ENCODE results near the gene LAYN.

LAYN gene

GRCh38 chr11:111561791-111562325 lies 21.3 kb downstream of the LAYN start:
- no peak for DNase-seq (ENCODE audit: low read depth)

DNA sequence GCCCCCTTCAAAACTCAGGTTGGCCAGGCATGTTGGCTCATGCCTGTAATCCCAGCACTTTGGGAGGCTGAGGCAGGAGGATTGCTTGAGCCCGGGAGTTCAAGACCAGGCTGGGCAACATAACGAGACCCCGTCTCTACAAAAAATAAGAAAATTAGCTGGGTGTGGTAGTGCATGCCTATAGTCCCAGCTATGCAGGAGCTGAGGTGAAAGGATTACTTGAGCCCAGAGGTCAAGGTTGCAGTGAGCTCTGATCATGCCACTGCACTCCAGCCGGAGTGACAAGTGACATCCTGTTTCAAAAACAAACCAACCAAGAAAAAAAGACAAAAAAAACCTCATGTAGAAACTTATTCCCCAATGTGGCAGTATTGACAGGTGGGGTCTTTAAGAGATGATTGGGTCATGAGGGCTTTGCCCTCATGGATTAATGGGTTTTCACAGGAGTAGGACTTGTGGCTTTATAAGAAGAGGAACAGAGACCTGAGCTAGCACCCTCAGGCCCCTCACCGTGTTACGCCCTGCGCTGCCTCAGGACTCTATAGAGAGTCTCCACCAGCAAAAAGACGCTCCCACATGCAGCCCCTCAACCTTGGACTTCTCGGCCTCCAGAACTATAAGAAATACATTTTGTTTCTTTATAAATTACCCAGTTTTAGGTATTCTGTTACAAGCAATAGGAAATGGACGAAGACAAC lies 22.3 kb downstream of the LAYN start:
- DNase-seq (ENCODE audit: low read depth), result no peak

DNA sequence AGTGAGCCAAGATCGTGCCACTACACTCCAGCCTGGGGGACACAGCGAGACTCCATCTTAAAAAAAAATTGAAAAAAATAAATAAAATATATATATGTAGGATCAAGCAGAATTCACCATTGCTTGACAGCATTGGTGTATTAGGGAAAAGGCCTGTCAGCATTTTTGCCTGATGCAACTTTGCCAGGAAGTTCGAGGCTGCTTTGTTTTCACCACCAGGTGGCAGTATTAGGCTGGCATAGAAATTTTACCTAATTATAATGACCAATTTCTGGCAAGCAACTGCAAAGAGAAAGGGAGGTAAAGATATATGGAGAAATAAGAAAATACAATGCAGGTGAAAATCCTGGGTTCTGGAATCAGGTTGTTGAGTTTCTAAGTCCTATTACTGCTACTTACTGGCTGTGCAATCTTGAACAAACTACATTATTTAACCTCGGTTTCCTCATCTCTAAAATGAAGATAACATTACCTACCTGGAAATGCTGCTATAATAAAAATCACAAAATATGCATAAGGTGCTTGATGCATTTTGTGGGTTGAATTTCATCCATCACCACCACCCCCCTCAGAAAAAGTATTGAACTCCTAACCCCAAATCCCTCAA lies 24.7 kb downstream of the LAYN start:
- DNase-seq (ENCODE audit: low read depth), result peak; percentile 39

DNA sequence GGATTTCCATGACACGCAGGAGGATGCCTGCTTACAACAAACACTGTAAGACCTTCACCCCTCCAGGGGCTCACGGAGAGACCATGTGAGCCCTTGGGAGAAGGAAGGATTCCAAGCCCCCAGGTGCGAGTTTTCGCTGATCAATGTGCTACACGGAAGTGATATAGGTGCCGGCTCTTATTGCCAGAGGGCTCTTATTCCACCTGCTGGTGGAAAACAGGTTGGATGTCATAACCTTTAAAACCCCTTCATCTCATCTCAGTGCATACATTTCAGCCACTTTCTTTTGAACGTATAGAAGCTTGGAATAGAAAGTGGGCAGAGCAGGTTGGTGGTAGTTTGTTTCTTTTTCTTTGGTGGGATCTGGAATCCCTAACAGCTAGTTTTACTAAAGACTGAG lies 25.8 kb downstream of the LAYN start:
- no peak for DNase-seq (ENCODE audit: low read depth)

- no peak for DNase-seq (ENCODE audit: low read depth)
Measured at GRCh38 chr11:111569476-111569875, 29.0 kb downstream of the LAYN start.

GRCh38 chr11:111570796-111571195 lies 30.3 kb downstream of the LAYN start:
- DNase-seq (ENCODE audit: low read depth), result no peak

- DNase-seq (ENCODE audit: low read depth), result no peak
Measured at GRCh38 chr11:111571829-111572501, 31.4 kb downstream of the LAYN start.

GRCh38 chr11:111572581-111572980 lies 32.1 kb downstream of the LAYN start:
- no peak for DNase-seq (ENCODE audit: low read depth)

DNA sequence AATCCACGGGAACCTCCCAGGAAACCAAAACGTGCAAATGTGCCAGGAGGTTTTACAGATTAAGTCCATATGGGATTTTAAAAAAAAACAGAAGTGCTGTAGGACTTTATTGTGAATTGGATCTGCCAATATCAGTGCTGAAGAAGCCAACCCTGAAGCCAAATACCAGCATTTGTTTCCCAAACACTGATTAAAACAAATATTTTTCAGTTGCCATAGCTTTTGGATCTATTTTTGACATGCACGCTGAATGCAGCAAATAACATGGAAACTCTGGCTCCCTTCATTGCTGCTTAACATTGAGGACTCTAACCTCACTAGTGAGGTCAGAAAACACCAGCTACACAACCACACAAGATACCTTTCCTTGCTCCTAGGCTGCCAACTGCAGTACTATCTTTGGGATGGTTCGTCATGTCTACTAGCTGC lies 33.3 kb downstream of the LAYN start:
- DNase-seq (ENCODE audit: low read depth), result no peak

- no peak for DNase-seq (ENCODE audit: low read depth)
Measured at GRCh38 chr11:111574373-111575225, 34.1 kb downstream of the LAYN start.

GRCh38 chr11:111575740-111576139 lies 35.2 kb downstream of the LAYN start:
- DNase-seq (ENCODE audit: low read depth), result no peak

DNA sequence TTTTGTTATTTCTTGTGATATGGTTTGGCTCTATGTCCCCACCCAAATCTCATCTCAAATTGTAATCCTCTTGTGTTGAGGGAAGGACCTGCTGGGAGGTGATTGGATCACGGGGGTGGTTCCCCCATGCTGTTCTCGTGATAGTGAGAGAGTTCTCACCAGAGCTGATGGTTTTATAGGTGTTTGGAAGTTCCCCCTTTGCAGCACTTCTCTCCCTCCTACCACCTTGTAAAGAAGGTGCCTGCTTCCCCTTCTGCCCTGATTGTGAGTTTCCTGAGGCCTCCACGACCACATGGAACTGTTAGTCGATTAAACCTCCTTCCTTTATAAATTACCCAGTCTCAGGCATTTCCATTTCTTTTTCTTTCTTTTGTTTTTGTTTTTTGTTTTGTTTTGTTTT lies 37.3 kb downstream of the LAYN start:
- DNase-seq (ENCODE audit: low read depth), result no peak

DNA sequence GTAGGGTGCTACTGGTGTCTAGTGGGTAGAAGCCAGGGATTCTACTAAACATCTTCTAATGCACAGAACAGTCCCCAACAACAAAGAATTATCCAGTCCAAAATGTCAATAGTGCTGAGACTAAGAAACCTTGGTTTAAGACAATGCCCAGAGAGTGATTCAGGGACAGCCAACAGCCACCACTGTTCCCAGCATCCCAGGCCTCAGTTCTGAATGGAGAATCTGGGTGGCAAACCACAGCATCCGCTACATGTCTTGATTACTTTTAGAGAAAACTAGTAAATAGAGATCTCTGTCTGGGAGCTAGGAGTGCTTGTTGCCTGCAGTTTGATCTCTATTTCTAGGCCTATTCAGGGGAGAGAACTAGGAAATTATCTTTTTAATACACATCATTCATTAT lies 40.8 kb downstream of the LAYN start:
- DNase-seq (ENCODE audit: low read depth), result no peak

DNA sequence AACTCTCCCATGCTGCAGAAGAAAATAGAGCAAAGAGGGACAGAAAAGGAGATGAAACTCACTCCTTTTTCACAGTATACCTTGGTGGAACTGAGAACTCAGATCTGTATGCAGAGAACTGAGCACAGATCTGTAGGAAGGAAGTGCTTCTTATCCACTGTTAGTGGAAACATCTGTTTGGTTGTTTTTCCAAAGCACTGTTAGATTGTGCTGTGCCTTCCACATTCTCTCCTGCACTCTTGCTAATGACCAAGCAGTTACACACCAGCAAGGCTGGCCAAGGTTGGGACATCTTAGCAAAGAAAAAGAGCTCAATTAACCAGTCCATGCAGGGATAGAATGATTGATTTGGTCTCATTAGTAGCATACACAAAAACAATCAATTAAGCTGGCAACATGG lies 41.6 kb downstream of the LAYN start:
- DNase-seq (ENCODE audit: low read depth), result no peak

GRCh38 chr11:111582881-111583280 lies 42.4 kb downstream of the LAYN start:
- DNase-seq (ENCODE audit: low read depth), result no peak

DNA sequence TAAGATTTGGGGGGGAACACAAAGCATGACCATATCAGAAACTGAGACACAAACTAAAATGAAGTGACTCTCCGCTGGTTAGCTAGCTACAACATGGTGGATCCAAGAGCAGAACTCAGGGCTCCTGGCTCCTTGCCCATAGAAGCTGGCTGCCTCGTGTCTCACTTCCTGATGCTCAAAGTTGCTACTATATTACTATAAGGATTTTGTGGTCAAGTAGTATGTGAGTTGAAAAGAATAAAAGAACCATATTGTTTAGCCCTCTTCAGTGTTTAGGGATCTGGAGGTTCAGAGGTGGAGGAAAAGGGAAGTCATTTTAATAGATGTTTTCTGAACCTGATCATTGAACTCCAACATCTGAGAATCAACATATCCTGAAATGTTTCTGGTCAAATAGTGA lies 44.9 kb downstream of the LAYN start:
- DNase-seq (ENCODE audit: low read depth), result no peak

GRCh38 chr11:111586388-111586831 lies 45.9 kb downstream of the LAYN start:
- DNase-seq (ENCODE audit: low read depth), result no peak

DNA sequence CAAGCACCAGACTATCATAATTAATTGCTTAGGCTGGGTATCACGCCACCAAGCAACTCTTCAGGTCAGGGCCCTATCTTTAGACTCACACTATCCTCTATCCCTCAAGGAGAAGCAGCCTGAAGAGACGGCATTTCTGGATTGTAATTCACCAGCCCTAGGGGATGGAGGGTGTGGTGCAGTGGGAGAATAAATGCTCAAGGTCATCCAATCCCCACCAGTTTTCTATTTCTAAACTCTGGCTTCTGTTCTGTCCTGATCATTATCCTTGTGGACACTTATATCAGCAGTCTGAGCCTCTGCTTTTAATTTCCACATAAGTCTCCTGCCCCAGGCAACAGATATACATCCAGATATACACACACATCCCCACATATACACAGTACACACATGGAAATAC lies 48.6 kb downstream of the LAYN start:
- no peak for DNase-seq (ENCODE audit: low read depth)

- no peak for DNase-seq (ENCODE audit: low read depth)
Measured at GRCh38 chr11:111589886-111590499, 49.5 kb downstream of the LAYN start.

DNA sequence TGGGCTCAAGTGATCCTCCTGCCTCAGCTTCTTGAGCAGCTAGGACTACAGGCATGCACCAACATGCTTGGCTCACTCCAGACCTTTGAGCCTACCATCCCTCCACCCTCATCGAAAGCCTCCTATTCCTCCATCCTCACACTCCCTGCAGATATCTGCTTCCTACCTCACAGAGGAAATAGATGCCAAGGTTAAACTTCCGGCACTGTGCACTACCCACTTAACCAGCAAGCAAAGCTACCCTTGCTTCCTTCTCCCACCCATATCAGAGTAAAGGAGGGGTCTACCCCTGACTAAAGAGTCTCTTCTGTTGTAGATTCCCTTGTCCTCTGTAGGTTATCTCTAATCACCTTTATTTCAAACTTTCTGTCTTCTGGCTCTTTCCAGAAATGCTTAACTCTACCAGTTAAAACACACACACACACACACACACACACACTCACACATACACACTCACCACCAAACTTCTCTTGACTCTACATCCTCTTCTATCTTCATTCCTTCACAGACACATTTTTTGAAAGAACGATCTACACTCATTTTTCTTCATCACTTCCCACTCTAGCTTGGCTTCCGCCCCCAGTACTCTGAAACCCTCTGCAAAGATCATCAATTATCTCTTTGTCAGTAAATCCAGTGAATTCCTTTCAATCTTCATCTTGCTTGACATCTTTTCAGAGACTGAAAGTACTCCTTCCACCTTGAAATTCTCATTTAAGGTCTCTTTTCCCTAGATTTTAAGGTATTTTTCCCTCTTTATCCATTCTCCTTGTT lies 50.9 kb downstream of the LAYN start:
- no peak for DNase-seq (ENCODE audit: low read depth)

DNA sequence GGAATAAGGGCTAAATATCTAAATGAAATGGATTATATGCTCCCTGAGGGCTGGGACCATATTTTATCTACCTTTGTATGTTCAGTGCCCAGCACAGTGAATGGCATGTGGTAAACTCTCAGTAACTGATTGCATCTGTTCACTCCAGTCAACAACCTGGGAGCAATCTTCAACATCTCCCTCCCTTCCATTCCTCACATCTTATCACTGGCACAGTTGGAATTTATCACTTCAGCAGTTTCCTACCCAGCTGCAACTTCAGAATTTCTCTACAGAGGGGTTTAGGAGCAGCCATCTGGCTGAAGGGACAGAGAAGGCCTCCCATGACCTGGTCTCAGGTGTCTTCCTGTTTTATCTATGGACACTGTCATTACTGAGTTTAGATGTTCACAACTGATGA lies 52.0 kb downstream of the LAYN start:
- DNase-seq (ENCODE audit: low read depth), result no peak
